Fibroblast of skin of abdomen (primary cell): ENCODE measurements around the gene SPATC1L.

Source experiments
- DNase-seq: peaks from one replicate; pipeline ENCODE4 v3.0.0-alpha.2; 2013

Gene SPATC1L

GRCh38 chr21:46161633-46162592 is 22.3 kb downstream of the SPATC1L start:
- DNase-seq = no peak

- no peak for DNase-seq
Observed at GRCh38 chr21:46160907-46161632, 23.2 kb downstream of the SPATC1L start.

- DNase-seq = no peak
Observed at GRCh38 chr21:46160657-46160906, 23.7 kb downstream of the SPATC1L start.

GRCh38 chr21:46159841-46160656 is 24.2 kb downstream of the SPATC1L start:
- no peak for DNase-seq

GRCh38 chr21:46159390-46159789 is 24.9 kb downstream of the SPATC1L start:
- DNase-seq = no peak

GRCh38 chr21:46158666-46159300 is 25.5 kb downstream of the SPATC1L start:
- DNase-seq = no peak

- no peak for DNase-seq
Observed at GRCh38 chr21:46157987-46158451, 26.2 kb downstream of the SPATC1L start.

- DNase-seq = no peak
Observed at GRCh38 chr21:46157396-46157986, 26.8 kb downstream of the SPATC1L start.

GRCh38 chr21:46156678-46157077 is 27.6 kb downstream of the SPATC1L start:
- no peak for DNase-seq

- DNase-seq = no peak
Observed at GRCh38 chr21:46156378-46156645, 27.9 kb downstream of the SPATC1L start.

- DNase-seq = no peak
Observed at GRCh38 chr21:46155514-46156377, 28.5 kb downstream of the SPATC1L start, which contains the start of gene FTCD. Gene FTCD (minus strand): TSS chr21:46155579. CDS start chr21:46155523, 56 bp downstream.

GRCh38 chr21:46154955-46155513 is 29.2 kb downstream of the SPATC1L start:
- no peak for DNase-seq

- no peak for DNase-seq
Observed at GRCh38 chr21:46154155-46154954, 29.9 kb downstream of the SPATC1L start.

- peak; percentile 36 for DNase-seq
Observed at GRCh38 chr21:46153247-46154154, 30.8 kb downstream of the SPATC1L start.

- DNase-seq = no peak
Observed at GRCh38 chr21:46152927-46153246, 31.4 kb downstream of the SPATC1L start.

- DNase-seq = no peak
Observed at GRCh38 chr21:46151989-46152926, 32.0 kb downstream of the SPATC1L start.

- no peak for DNase-seq
Observed at GRCh38 chr21:46151261-46151988, 32.8 kb downstream of the SPATC1L start.
